Measurements from ENCODE around the gene MARCHF3. TPM values are rescaled to one million over a fixed set of nuclear protein-coding genes. Genes with fewer than 3 reads are reported as not detected.

MARCHF3 gene
- total RNA-seq, 6 experiments from 2014 or later: 0.33 to 4.3 (median 0.77) TPM

DNA sequence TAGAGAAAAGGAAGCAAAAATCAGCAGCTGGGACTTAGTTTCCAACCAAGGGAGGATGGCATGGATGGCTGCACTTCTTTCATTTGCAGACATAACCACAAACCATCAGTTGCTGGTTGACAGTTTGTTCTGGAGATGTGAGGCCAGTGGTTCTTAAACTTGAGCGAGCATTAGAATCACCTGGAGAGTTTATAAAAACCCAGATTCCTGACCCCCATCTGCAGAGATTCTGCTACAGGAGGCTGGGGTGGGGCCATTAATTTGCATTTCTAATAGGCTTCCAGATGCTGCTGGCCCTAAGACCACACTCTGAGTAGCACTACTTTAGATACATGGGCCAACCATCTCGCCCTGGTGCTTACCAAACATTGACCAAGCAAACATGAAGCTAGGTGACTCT lies 60.8 kb downstream of the MARCHF3 start:
- ATAC-seq (no peak), DNase-seq (no peak)
- Histone ChIP-seq H3K4me1 (no peaks in the 10 kb centered on the region), H3K27me3 (no peaks in the 10 kb centered on the region), H3K4me3 (no peak overlapping the region), H3K9me3 (no peaks in the 10 kb centered on the region), H3K27ac (no peak overlapping the region), H3K36me3 (no peaks in the 10 kb centered on the region)
- intact Hi-C loops (cut with DNase I): no loop called here
- WGBS (ENCODE audit: insufficient coverage, low coverage, low lambda C conversion rate, missing lambda C conversion rate): 71% methylated on average over 1 of the region's 2 CpGs
- TF ChIP-seq, protein P1, sequence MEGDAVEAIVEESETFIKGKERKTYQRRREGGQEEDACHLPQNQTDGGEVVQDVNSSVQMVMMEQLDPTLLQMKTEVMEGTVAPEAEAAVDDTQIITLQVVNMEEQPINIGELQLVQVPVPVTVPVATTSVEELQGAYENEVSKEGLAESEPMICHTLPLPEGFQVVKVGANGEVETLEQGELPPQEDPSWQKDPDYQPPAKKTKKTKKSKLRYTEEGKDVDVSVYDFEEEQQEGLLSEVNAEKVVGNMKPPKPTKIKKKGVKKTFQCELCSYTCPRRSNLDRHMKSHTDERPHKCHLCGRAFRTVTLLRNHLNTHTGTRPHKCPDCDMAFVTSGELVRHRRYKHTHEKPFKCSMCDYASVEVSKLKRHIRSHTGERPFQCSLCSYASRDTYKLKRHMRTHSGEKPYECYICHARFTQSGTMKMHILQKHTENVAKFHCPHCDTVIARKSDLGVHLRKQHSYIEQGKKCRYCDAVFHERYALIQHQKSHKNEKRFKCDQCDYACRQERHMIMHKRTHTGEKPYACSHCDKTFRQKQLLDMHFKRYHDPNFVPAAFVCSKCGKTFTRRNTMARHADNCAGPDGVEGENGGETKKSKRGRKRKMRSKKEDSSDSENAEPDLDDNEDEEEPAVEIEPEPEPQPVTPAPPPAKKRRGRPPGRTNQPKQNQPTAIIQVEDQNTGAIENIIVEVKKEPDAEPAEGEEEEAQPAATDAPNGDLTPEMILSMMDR (IDR thresholded peaks at IDR 0.05): no peak
- TF ChIP-seq POLR2A (IDR thresholded peaks at IDR 0.05): no peak

DNA sequence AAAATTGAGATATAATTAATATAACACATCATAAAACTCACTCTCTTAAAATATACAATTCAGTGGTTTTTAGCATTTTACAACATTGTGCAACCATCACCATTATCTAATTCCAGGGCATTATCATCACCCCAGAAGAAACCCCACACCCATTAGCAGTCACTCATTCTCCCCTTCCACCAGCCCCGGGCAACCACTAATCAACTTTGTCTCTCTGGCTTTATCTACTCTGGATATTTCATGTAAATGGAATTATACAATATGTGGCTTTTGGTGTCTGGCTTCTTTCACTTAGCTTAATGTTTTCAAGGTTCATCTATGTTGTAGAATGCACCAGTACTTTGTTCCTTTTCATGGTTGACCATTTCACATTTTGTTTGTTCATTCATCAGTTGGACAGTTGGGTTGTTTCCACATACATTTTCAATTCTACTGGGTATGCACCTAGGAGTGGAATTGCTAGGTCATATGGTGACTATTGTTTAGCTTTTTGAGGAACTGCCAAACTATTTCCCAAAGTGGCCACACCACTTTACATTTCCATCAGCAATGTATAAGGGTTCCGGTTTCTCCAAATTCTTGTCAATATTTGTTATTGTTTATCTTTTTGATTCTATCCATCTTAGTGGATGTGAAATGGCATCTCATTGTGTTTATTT lies 62.4 kb downstream of the MARCHF3 start:
- Histone ChIP-seq H3K4me3 (no peak overlapping the region), H3K9me3 (no peaks in the 10 kb centered on the region), H3K27ac (no peak overlapping the region), H3K36me3 (no peaks in the 10 kb centered on the region), H3K4me1 (no peaks in the 10 kb centered on the region), H3K27me3 (no peaks in the 10 kb centered on the region)
- TF ChIP-seq, protein P1 (IDR thresholded peaks at IDR 0.05): no peak
- TF ChIP-seq POLR2A (IDR thresholded peaks at IDR 0.05): no peak
- intact Hi-C loops (cut with DNase I): no loop called here
- ATAC-seq (no peak), DNase-seq (no peak)
- WGBS (ENCODE audit: insufficient coverage, low coverage, low lambda C conversion rate, missing lambda C conversion rate): 85% methylated on average over 1 of the region's 2 CpGs

DNA sequence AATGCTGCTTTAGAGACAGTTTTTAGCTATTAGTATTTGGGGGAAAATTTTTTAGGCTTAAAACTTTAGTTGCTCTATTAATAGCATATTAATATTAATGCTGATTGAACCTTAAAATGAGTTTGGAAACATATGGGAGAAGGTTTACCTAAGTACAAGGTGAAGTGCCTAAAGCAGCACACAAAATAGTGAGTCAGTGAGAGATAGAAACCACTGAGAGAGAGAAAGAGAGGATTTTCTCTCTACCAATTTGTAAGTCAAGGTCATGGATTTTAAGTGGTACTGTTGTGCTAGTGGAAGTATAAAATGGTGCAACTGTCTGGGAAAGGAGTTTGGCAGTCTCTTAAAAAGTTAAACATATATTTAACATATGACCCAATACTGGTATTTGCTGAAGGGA lies 64.9 kb downstream of the MARCHF3 start:
- Histone ChIP-seq H3K27me3 (no peaks in the 10 kb centered on the region), H3K9me3 (no peaks in the 10 kb centered on the region), H3K4me3 (no peak overlapping the region), H3K36me3 (no peaks in the 10 kb centered on the region), H3K27ac (no peak overlapping the region), H3K4me1 (no peaks in the 10 kb centered on the region)
- ATAC-seq (no peak), DNase-seq (no peak)
- intact Hi-C loops (cut with DNase I): no loop called here
- TF ChIP-seq POLR2A (IDR thresholded peaks at IDR 0.05): no peak
- TF ChIP-seq, protein P1 (IDR thresholded peaks at IDR 0.05): no peak

DNA sequence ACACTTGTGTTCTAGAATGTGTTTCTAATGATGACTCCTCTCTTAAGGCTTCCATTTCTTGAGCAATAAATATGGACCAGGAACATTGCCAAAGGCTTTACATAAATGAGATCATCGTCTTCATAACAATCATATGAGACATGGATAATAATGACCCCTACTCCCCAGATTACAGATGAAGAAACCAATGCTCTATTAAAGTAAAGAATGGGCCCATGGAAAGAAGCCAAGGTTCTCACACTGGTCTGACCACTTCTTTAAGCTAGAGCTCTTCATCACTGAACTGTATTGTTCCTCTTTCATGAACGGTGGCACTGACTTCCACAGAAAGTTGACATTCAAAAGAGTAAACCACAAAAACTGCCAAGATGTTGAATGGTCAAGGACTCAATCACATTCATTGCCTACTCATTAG lies 65.3 kb downstream of the MARCHF3 start:
- intact Hi-C loops (cut with DNase I): no loop called here
- DNase-seq (no peak), ATAC-seq (no peak)
- TF ChIP-seq, protein P1 (IDR thresholded peaks at IDR 0.05): no peak
- no peak for TF ChIP-seq POLR2A (IDR thresholded peaks at IDR 0.05)
- H3K9me3 ChIP-seq: no peaks in the 10 kb centered on the region
- no peaks in the 10 kb centered on the region for H3K4me1 ChIP-seq
- H3K36me3 ChIP-seq: no peaks in the 10 kb centered on the region
- no peaks in the 10 kb centered on the region for H3K27me3 ChIP-seq
- H3K4me3 ChIP-seq: no peak overlapping the region
- no peak overlapping the region for H3K27ac ChIP-seq
- 61% methylated on average over 2 of the region's 2 CpGs for WGBS (ENCODE audit: insufficient coverage, low coverage, low lambda C conversion rate, missing lambda C conversion rate)

Measured in right lobe of liver (tissue), 6 donors.